HepG2 (cell line): ENCODE results near the gene PASK. TPM values are rescaled to one million over a fixed set of nuclear protein-coding genes. Genes with fewer than 3 reads are reported as not detected.

Experiments
- ATAC-seq: fragments of 200-7000 bp; cut with Tn5 transposase; 3 replicates; pipeline ENCODE4 v1.9.1; 2020; ENCODE audit warnings: mild to moderate bottlenecking, moderate library complexity
- BruUV-seq: library from RNA; stranded (reverse); fragments of 400-500 nt; replicated peaks from 2 replicates; lab custom pipeline; 2021; lab: Mats Ljungman, UMichigan
- CTCF ChIA-PET: fragments of 300-600 bp; formaldehyde crosslinking; extraction: SDS; loops from one replicate; lab custom pipeline; 2021; ENCODE audit warnings: low total read pairs, inconsistent platforms, low intra/inter-chr PET ratio; lab: Yijun Ruan, JAX
- POLR2A ChIA-PET: fragments of 350-600 bp; sonication (Branson Sonifier 250); formaldehyde crosslinking; loops from one replicate; lab custom pipeline; 2020; ENCODE audit warnings: antibody characterized with exemption, inconsistent platforms; lab: Yijun Ruan, JAX
- DNase-seq: peaks from one replicate; pipeline ENCODE4 v3.0.0-alpha.2; 2015; ENCODE audit warnings: low spot score
- FAIRE-seq: peaks from 3 replicates; lab custom pipeline; 2011; peaks lifted over from hg19 to GRCh38; lab: Jason Lieb, UNC
- H2AFZ ChIP-seq: one replicate; pipeline ENCODE4 v1.6.1; 2011; ENCODE audit warnings: low read length, inconsistent platforms
- H3K27ac ChIP-seq: fragments of 300-600 bp; 3 replicates; pipeline ENCODE4 v1.8.0; 2011; ENCODE audit warnings: mixed run types, mild to moderate bottlenecking, mixed read lengths, low read length, inconsistent platforms; ENCODE audit not compliant: insufficient read depth; ENCODE audit errors: extremely low read length
- H3K27me3 ChIP-seq, 2 experiments: fragments of 200-600 bp in 1 of 2; 2 replicates in 1 of 2; 3 replicates in 1 of 2; pipeline versions ENCODE4 v1.6.0 to v1.8.0; 2011; ENCODE audit warnings: low read length in 2 of 2, mild to moderate bottlenecking in 2 of 2, moderate library complexity in 2 of 2, inconsistent platforms in 1 of 2; ENCODE audit not compliant: insufficient read depth in 2 of 2, control insufficient read depth in 1 of 2
- H3K36me3 ChIP-seq, 2 experiments: fragments of 200-600 bp in 1 of 2; replicated peaks in 1 of 2; 2 replicates in 1 of 2; 3 replicates in 1 of 2; pipeline versions ENCODE4 v1.5.1 to v1.8.0; 2011; ENCODE audit warnings: low read length in 2 of 2, inconsistent platforms in 1 of 2; ENCODE audit not compliant: insufficient read depth in 2 of 2, control insufficient read depth in 1 of 2
- H3K4me1 ChIP-seq: 2 replicates; pipeline ENCODE4 v1.5.1; 2012; ENCODE audit warnings: low read length, inconsistent platforms; ENCODE audit not compliant: insufficient read depth
- H3K4me2 ChIP-seq: 2 replicates; pipeline ENCODE4 v1.6.0; 2011; ENCODE audit warnings: low read depth, low read length, inconsistent platforms
- H3K4me3 ChIP-seq, 3 experiments: fragments of 200-600 bp in 1 of 3; sonication (generic), shearing (Covaris generic) in 1 of 3; replicated peaks in 1 of 3; 2 replicates each; pipeline ENCODE4 v1.5.1; 2011 to 2016; ENCODE audit warnings: low read length in 3 of 3, inconsistent platforms in 2 of 3, low read depth in 2 of 3, mild to moderate bottlenecking in 2 of 3, control low read depth in 1 of 3, mixed read lengths in 1 of 3; ENCODE audit not compliant: insufficient read depth in 1 of 3
- H3K79me2 ChIP-seq: one replicate; pipeline ENCODE4 v1.6.1; 2011; ENCODE audit warnings: low read length, inconsistent platforms; ENCODE audit not compliant: insufficient read depth
- H3K9ac ChIP-seq: 2 replicates; pipeline ENCODE4 v1.6.0; 2011; ENCODE audit warnings: mild to moderate bottlenecking, low read depth, low read length, inconsistent platforms; ENCODE audit not compliant: insufficient read depth
- H3K9me3 ChIP-seq: 2 replicates; pipeline ENCODE4 v1.5.1; 2012; ENCODE audit warnings: mild to moderate bottlenecking, low read length
- H4K20me1 ChIP-seq: 2 replicates; pipeline ENCODE4 v1.6.0; 2011; ENCODE audit warnings: inconsistent platforms, mild to moderate bottlenecking, low read length, moderate library complexity; ENCODE audit not compliant: insufficient read depth
- AKAP8 ChIP-seq: sonication (generic); formaldehyde crosslinking; IDR thresholded peaks from 2 replicates; pipeline ENCODE4 v1.5.1; 2020; ENCODE audit warnings: mild to moderate bottlenecking, missing genetic modification reagents
- ARNTL ChIP-seq: sonication (generic); formaldehyde crosslinking; IDR thresholded peaks from 2 replicates; pipeline ENCODE4 v1.4.0; 2020; ENCODE audit warnings: mild to moderate bottlenecking, missing genetic modification reagents
- CCDC6 ChIP-seq: sonication (generic); formaldehyde crosslinking; IDR thresholded peaks from 2 replicates; pipeline ENCODE4 v1.8.1; 2022; ENCODE audit warnings: mild to moderate bottlenecking, missing genetic modification reagents, moderate library complexity
- CEBPG ChIP-seq: IDR thresholded peaks from 2 replicates; pipeline ENCODE4 v1.6.1; 2016
- MED8 ChIP-seq: sonication (generic); formaldehyde crosslinking; IDR thresholded peaks from 2 replicates; pipeline ENCODE4 v1.8.1; 2023; ENCODE audit warnings: mild to moderate bottlenecking, missing genetic modification reagents; ENCODE audit not compliant: insufficient replicate concordance
- MZF1 ChIP-seq: sonication (generic); formaldehyde crosslinking; IDR thresholded peaks from 2 replicates; pipeline ENCODE4 v1.8.1; 2023; ENCODE audit warnings: mild to moderate bottlenecking, missing genetic modification reagents, borderline replicate concordance
- NCOA1 ChIP-seq: sonication (generic); formaldehyde crosslinking; IDR thresholded peaks from 2 replicates; pipeline ENCODE4 v1.9.0; 2021; ENCODE audit warnings: missing genetic modification reagents
- NRL ChIP-seq: sonication (generic); formaldehyde crosslinking; IDR thresholded peaks from 2 replicates; pipeline ENCODE4 v1.5.0; 2020; ENCODE audit warnings: missing genetic modification reagents, mild to moderate bottlenecking, moderate library complexity, borderline replicate concordance
- RAD51 ChIP-seq: fragments of 450-650 bp; IDR thresholded peaks from 2 replicates; pipeline ENCODE4 v1.6.1; 2016; ENCODE audit warnings: borderline replicate concordance
- RBFOX2 ChIP-seq: fragments of 200-400 bp; formaldehyde crosslinking; IDR thresholded peaks from 2 replicates; pipeline ENCODE4 v1.6.1; 2017; ENCODE audit warnings: low read depth, mild to moderate bottlenecking, low read length
- SALL1 ChIP-seq: sonication (generic); formaldehyde crosslinking; IDR thresholded peaks from 2 replicates; pipeline ENCODE4 v1.8.0; 2022; ENCODE audit warnings: mild to moderate bottlenecking, missing genetic modification reagents
- SNAPC5 ChIP-seq: sonication (generic); formaldehyde crosslinking; IDR thresholded peaks from 2 replicates; pipeline ENCODE4 v1.8.1; 2023; ENCODE audit warnings: mild to moderate bottlenecking, missing genetic modification reagents, borderline replicate concordance
- ZNF33B ChIP-seq: sonication (generic); formaldehyde crosslinking; IDR thresholded peaks from 2 replicates; pipeline ENCODE4 v1.5.1; 2020; ENCODE audit warnings: mild to moderate bottlenecking, missing genetic modification reagents
- ZNF510 ChIP-seq: sonication (generic); formaldehyde crosslinking; IDR thresholded peaks from 2 replicates; pipeline ENCODE4 v1.4.0; 2020; ENCODE audit warnings: low read depth, mild to moderate bottlenecking, missing genetic modification reagents
- ZNF549 ChIP-seq: sonication (generic); formaldehyde crosslinking; IDR thresholded peaks from 2 replicates; pipeline ENCODE4 v1.5.0; 2020; ENCODE audit warnings: missing genetic modification reagents
- ZNF563 ChIP-seq: sonication (generic); formaldehyde crosslinking; IDR thresholded peaks from 2 replicates; pipeline ENCODE4 v1.8.0; 2022; ENCODE audit warnings: mild to moderate bottlenecking, moderate library complexity, missing genetic modification reagents
- ZNF580 ChIP-seq: IDR thresholded peaks from 2 replicates; pipeline ENCODE4 v1.6.1; 2016; ENCODE audit warnings: low read depth, borderline replicate concordance
- ZNF850 ChIP-seq: sonication (generic); formaldehyde crosslinking; conservative IDR thresholded peaks from 2 replicates; pipeline ENCODE4 v1.9.0; 2021; ENCODE audit warnings: mild to moderate bottlenecking, missing genetic modification reagents
- WGBS: methylation state at CpG from one replicate; pipeline ENCODE4 v1.1.6; 2017; ENCODE audit warnings: low lambda C conversion rate; 5-methylcytosine and 5-hydroxymethylcytosine counted together
- in situ Hi-C: cut with HindIII; loops from 2 replicates; pipeline ENCODE4 v1.10.0; 2017; ENCODE audit warnings: low pct_unique_long_range_greater_than_20kb; ENCODE audit not compliant: extremely low pct_ligation_motif_present
- intact Hi-C: fragments of 100-400 bp; cut with micrococcal nuclease; formaldehyde crosslinking; loops from one replicate; pipeline ENCODE4 v1.10.0; 2022; ENCODE audit not compliant: unreplicated experiment
- polyA plus RNA-seq, 8 experiments: library from polyadenylated mRNA; depleted of rRNA in 3 of 8; stranded (reverse) in 7 of 8; unstranded in 1 of 8; fragments of >200 nt; fragmentation: Illumina TruSeq in 4 of 8; extraction: Trizol in 4 of 8; gene quantifications; 2 replicates each; pipeline versions ENCODE4 v1.2.1 to v1.2.3, GENCODE V29; 2011 to 2016; ENCODE audit warnings: low read depth in 4 of 8, missing spikeins in 1 of 8, mixed read lengths in 1 of 8; ENCODE audit not compliant: insufficient read depth in 1 of 8
- total RNA-seq, 5 experiments: library from RNA; depleted of rRNA; stranded (reverse); fragments of >200 nt; fragmentation: Illumina TruSeq; extraction: Trizol; gene quantifications; 2 replicates each; pipeline ENCODE4 v1.2.3, GENCODE V29; 2016; ENCODE audit warnings: low read depth in 1 of 5

PASK gene
- total and polyA plus RNA-seq, 2 of the 13 experiments (the other 11 are each of a cell fraction or from before 2014, with no cell fraction given): 6.9 to 17.0 TPM

- no peak overlapping the region for H3K4me3 ChIP-seq
- H3K9ac ChIP-seq: no peak overlapping the region
- WGBS: 62% methylated on average over 21 of the region's 21 CpGs
- FAIRE-seq: no peak
- H3K36me3 ChIP-seq: no peaks in the 10 kb centered on the region
- H3K4me1 ChIP-seq: 0 out of 2 replicates have a peak, but pooled peaks cover 8% of the 10 kb centered on the region
- ChIA-PET CTCF (no interaction called here), POLR2A (no interaction called here)
- in situ Hi-C loops (no loop called here), intact Hi-C loops (no loop called here)
- H3K4me2 ChIP-seq: no peak overlapping the region
- TF ChIP-seq NCOA1 (CRISPR knock-in tag) (no peak), MZF1 (no peak), NRL (CRISPR knock-in tag) (no peak), AKAP8 (CRISPR knock-in tag) (no peak), ARNTL (no peak), RAD51 (no peak)
- no TSS peak for BruUV-seq
- H3K9me3 ChIP-seq: no peaks in the 10 kb centered on the region
- H2AFZ ChIP-seq: no peak overlapping the region
- no peak for DNase-seq
- no peaks in the 10 kb centered on the region for H3K79me2 ChIP-seq
- no peaks in the 10 kb centered on the region; the same call in 1 of the 2 replicates for H4K20me1 ChIP-seq
- ATAC-seq: no peak
- H3K27me3 ChIP-seq: peaks cover 24 to 67% of the 10 kb centered on the region in 2 experiments
- H3K27ac ChIP-seq: no peak overlapping the region
These were observed 82.9 kb downstream of the PASK start for GRCh38 chr2:241066171-241066892.

- FAIRE-seq: no peak
- Histone ChIP-seq H3K4me3 (no peak overlapping the region), H3K4me1 (0 out of 2 replicates have a peak, but pooled peaks cover 8% of the 10 kb centered on the region), H3K36me3 (no peaks in the 10 kb centered on the region), H3K4me2 (no peak overlapping the region), H4K20me1 (no peaks in the 10 kb centered on the region; the same call in 1 of the 2 replicates), H3K27me3 (peaks cover 19 to 60% of the 10 kb centered on the region in 2 experiments), H3K9ac (no peak overlapping the region), H3K27ac (no peak overlapping the region), H2AFZ (no peak overlapping the region), H3K79me2 (no peaks in the 10 kb centered on the region), H3K9me3 (no peaks in the 10 kb centered on the region)
- DNase-seq: no peak
- no TSS peak for BruUV-seq
- TF ChIP-seq SNAPC5 (CRISPR knock-in tag) (no peak), ZNF33B (CRISPR knock-in tag) (no peak), ZNF850 (no peak), SALL1 (CRISPR knock-in tag) (no peak), ZNF549 (CRISPR knock-in tag) (no peak), ZNF510 (CRISPR knock-in tag) (no peak), CEBPG (CRISPR knock-in tag) (no peak), RBFOX2 (no peak), MED8 (CRISPR knock-in tag) (no peak), CCDC6 (CRISPR knock-in tag) (no peak), ZNF580 (CRISPR knock-in tag) (no peak), ZNF563 (CRISPR knock-in tag) (no peak)
- intact Hi-C loops (no loop called here), in situ Hi-C loops (no loop called here)
- 82% methylated on average over 27 of the region's 27 CpGs for WGBS
- no peak for ATAC-seq
- POLR2A ChIA-PET: no interaction called here
- CTCF ChIA-PET: no interaction called here
These were observed 83.9 kb downstream of the PASK start for GRCh38 chr2:241065355-241065803.
